ENCODE data around the gene MTAP. TPM values are rescaled to one million over a fixed set of nuclear protein-coding genes. Genes with fewer than 3 reads are reported as not detected.

MTAP gene
- total and polyA plus RNA-seq, 4 donors, result 8.6 to 17.7 (median 12.6) TPM

DNA sequence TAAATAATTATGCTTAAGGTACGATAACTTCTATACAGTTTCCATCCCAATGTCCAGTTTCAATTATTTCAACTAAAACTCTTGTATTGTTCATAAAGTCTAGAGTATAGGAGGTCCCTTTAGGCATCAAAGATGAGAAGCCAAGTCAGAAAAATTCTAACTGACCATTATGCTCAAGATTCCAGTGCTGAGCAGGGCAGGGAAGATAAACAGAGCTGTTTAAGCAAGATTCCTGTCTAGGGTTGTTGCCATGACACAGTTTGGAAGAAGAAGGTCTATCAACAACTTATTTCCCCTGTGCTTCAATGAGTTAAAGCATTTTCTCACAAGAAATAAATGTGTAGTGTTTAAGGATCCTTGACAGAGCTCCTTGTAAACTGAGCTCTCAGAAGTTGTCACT, 48.9 kb upstream of the MTAP start:
- Histone ChIP-seq H3K27ac (ENCODE audit: low read depth in 1 of 2, low read length in 2 of 2) (no peak overlapping the region), H3K9me3 (ENCODE audit: control insufficient read depth in 4 of 4, low read length in 3 of 4) (no peaks in the 10 kb centered on the region), H3K9ac (ENCODE audit: low read depth in 1 of 2, low read length in 2 of 2) (no peak overlapping the region), H3K36me3 (ENCODE audit: control insufficient read depth in 4 of 4, insufficient read depth in 3 of 4, low read depth in 1 of 4, low read length in 3 of 4) (no peaks in the 10 kb centered on the region), H3K4me3 (ENCODE audit: low read depth in 1 of 3, low read length in 3 of 3) (no peak overlapping the region), H3K27me3 (ENCODE audit: control insufficient read depth in 4 of 4, insufficient read depth in 4 of 4, low read length in 3 of 4) (peaks cover 0 to 17% (median 1%) of the 10 kb centered on the region in 4 donors), H3K4me1 (ENCODE audit: control insufficient read depth in 4 of 4, insufficient read depth in 4 of 4, low read length in 3 of 4) (no peaks in the 10 kb centered on the region)
- 81% methylated on average over 1 of the region's 1 CpG for WGBS
- no peak for TF ChIP-seq YY1 (IDR thresholded peaks at IDR 0.05)
- TF ChIP-seq MAX (IDR thresholded peaks at IDR 0.05), result no peak
- no peak for TF ChIP-seq EGR1 (IDR thresholded peaks at IDR 0.05; ENCODE audit: low read depth in 2 of 2)
- no peak for TF ChIP-seq JUND (IDR thresholded peaks at IDR 0.05)
- TF ChIP-seq RXRA (IDR thresholded peaks at IDR 0.05), result no peak
- no peak for TF ChIP-seq FOXA2 (IDR thresholded peaks at IDR 0.05)
- TF ChIP-seq FOXA1 (IDR thresholded peaks at IDR 0.05), result no peak
- TF ChIP-seq GABPA (IDR thresholded peaks at IDR 0.05 in 1 of 2, conservative IDR thresholded peaks at IDR 0.05 in 1 of 2), result no peak
- no peak for TF ChIP-seq RAD21 (IDR thresholded peaks at IDR 0.05)
- TF ChIP-seq REST (IDR thresholded peaks at IDR 0.05), result no peak
- TF ChIP-seq TAF1 (conservative IDR thresholded peaks at IDR 0.05), result no peak
- TF ChIP-seq ZBTB33 (IDR thresholded peaks at IDR 0.05), result no peak
- TF ChIP-seq SP1 (IDR thresholded peaks at IDR 0.05), result no peak
- DNase-seq (ENCODE audit: low spot score), result no peak

- H3K9ac ChIP-seq (ENCODE audit: low read depth in 1 of 2, low read length in 2 of 2), result no peak overlapping the region
- WGBS, result 58% methylated on average over 2 of the region's 2 CpGs
Observed at GRCh38 chr9:21754741-21755140, 47.7 kb upstream of the MTAP start.

More at GRCh38 chr9:21754741-21755140, 47.7 kb upstream of the MTAP start:
- Histone ChIP-seq H3K27me3 (ENCODE audit: control insufficient read depth in 4 of 4, insufficient read depth in 4 of 4, low read length in 3 of 4) (peaks cover 0 to 11% (median 3%) of the 10 kb centered on the region in 4 donors), H3K9me3 (ENCODE audit: control insufficient read depth in 4 of 4, low read length in 3 of 4) (no peaks in the 10 kb centered on the region), H3K4me3 (ENCODE audit: low read depth in 1 of 3, low read length in 3 of 3) (no peak overlapping the region), H3K36me3 (ENCODE audit: control insufficient read depth in 4 of 4, insufficient read depth in 3 of 4, low read depth in 1 of 4, low read length in 3 of 4) (no peaks in the 10 kb centered on the region), H3K27ac (ENCODE audit: low read depth in 1 of 2, low read length in 2 of 2) (no peak overlapping the region), H3K4me1 (ENCODE audit: control insufficient read depth in 4 of 4, insufficient read depth in 4 of 4, low read length in 3 of 4) (no peaks in the 10 kb centered on the region)
- DNase-seq (ENCODE audit: low spot score), result no peak
- TF ChIP-seq, protein P1, sequence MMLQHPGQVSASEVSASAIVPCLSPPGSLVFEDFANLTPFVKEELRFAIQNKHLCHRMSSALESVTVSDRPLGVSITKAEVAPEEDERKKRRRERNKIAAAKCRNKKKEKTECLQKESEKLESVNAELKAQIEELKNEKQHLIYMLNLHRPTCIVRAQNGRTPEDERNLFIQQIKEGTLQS (IDR thresholded peaks at IDR 0.05), result no peak
- TF ChIP-seq SP1 (IDR thresholded peaks at IDR 0.05), result no peak
- TF ChIP-seq TAF1 (conservative IDR thresholded peaks at IDR 0.05), result no peak
- no peak for TF ChIP-seq JUND (IDR thresholded peaks at IDR 0.05)
- no peak for TF ChIP-seq RAD21 (IDR thresholded peaks at IDR 0.05)
- TF ChIP-seq ZBTB33 (IDR thresholded peaks at IDR 0.05), result no peak
- no peak for TF ChIP-seq GABPA (IDR thresholded peaks at IDR 0.05 in 1 of 2, conservative IDR thresholded peaks at IDR 0.05 in 1 of 2)
- TF ChIP-seq RXRA (IDR thresholded peaks at IDR 0.05), result no peak
- TF ChIP-seq EGR1 (IDR thresholded peaks at IDR 0.05; ENCODE audit: low read depth in 2 of 2), result no peak
- no peak for TF ChIP-seq HNF4A (conservative IDR thresholded peaks at IDR 0.05)
- no peak for TF ChIP-seq NR2F2 (IDR thresholded peaks at IDR 0.05)
- TF ChIP-seq REST (IDR thresholded peaks at IDR 0.05), result no peak
- TF ChIP-seq HNF4G (IDR thresholded peaks at IDR 0.05), result no peak
- no peak for TF ChIP-seq FOXA2 (IDR thresholded peaks at IDR 0.05)
- TF ChIP-seq, protein P2, sequence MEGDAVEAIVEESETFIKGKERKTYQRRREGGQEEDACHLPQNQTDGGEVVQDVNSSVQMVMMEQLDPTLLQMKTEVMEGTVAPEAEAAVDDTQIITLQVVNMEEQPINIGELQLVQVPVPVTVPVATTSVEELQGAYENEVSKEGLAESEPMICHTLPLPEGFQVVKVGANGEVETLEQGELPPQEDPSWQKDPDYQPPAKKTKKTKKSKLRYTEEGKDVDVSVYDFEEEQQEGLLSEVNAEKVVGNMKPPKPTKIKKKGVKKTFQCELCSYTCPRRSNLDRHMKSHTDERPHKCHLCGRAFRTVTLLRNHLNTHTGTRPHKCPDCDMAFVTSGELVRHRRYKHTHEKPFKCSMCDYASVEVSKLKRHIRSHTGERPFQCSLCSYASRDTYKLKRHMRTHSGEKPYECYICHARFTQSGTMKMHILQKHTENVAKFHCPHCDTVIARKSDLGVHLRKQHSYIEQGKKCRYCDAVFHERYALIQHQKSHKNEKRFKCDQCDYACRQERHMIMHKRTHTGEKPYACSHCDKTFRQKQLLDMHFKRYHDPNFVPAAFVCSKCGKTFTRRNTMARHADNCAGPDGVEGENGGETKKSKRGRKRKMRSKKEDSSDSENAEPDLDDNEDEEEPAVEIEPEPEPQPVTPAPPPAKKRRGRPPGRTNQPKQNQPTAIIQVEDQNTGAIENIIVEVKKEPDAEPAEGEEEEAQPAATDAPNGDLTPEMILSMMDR (IDR thresholded peaks at IDR 0.05; ENCODE audit: low read depth, low read length, missing input control), result no peak
- TF ChIP-seq YY1 (IDR thresholded peaks at IDR 0.05), result no peak
